ENCODE results near the gene TMEM26. TPM values are rescaled to one million over a fixed set of nuclear protein-coding genes. Genes with fewer than 3 reads are reported as not detected.

Gene TMEM26
- total RNA-seq (2021; fragmentation: NEBNext Ultra II Directional; extraction: Animal tissue kit (Norgen Biotek cat#: 25700)): 1.9 and 2.8 TPM in 2 replicates
- polyA plus RNA-seq (2011; rRNA removed): 0.77 and 1.6 TPM in 2 replicates
- 1.7 TPM for polyA plus RNA-seq (2011; cell fraction: cytosol; rRNA removed)
- polyA plus RNA-seq (2011; cell fraction: nucleus; rRNA removed): 1.1 TPM
- polyA plus RNA-seq (2012, experiment 1 of 2): 1.0 to 3.0 TPM (median 2.4 TPM) in 4 replicates
- polyA plus RNA-seq (2012, experiment 2 of 2): 0.56 TPM
- polyA plus RNA-seq (2013, experiment 1 of 2): 2.8 TPM
- polyA plus RNA-seq (2013, experiment 2 of 2): 4.0 TPM
- polyA minus RNA-seq (2011; rRNA and poly(A)+ RNA removed): 2.0 and 3.4 TPM in 2 replicates
- polyA minus RNA-seq (2011; cell fraction: cytosol; rRNA and poly(A)+ RNA removed): 1.4 TPM
- polyA minus RNA-seq (2011; cell fraction: nucleus; rRNA and poly(A)+ RNA removed): 4.1 TPM
- long read RNA-seq, experiment 1, full-length matches to known transcripts: 1 of 6 reads
- long read RNA-seq, experiment 1, partial matches to known transcripts: 0 of 6 reads
- long read RNA-seq, experiment 1, other reads (novel, unspliced or antisense): 5 of 6 reads
- long read RNA-seq, experiment 2, partial matches to known transcripts: 0 of 6 reads
- long read RNA-seq, experiment 2, other reads (novel, unspliced or antisense): 6 of 6 reads

DNA sequence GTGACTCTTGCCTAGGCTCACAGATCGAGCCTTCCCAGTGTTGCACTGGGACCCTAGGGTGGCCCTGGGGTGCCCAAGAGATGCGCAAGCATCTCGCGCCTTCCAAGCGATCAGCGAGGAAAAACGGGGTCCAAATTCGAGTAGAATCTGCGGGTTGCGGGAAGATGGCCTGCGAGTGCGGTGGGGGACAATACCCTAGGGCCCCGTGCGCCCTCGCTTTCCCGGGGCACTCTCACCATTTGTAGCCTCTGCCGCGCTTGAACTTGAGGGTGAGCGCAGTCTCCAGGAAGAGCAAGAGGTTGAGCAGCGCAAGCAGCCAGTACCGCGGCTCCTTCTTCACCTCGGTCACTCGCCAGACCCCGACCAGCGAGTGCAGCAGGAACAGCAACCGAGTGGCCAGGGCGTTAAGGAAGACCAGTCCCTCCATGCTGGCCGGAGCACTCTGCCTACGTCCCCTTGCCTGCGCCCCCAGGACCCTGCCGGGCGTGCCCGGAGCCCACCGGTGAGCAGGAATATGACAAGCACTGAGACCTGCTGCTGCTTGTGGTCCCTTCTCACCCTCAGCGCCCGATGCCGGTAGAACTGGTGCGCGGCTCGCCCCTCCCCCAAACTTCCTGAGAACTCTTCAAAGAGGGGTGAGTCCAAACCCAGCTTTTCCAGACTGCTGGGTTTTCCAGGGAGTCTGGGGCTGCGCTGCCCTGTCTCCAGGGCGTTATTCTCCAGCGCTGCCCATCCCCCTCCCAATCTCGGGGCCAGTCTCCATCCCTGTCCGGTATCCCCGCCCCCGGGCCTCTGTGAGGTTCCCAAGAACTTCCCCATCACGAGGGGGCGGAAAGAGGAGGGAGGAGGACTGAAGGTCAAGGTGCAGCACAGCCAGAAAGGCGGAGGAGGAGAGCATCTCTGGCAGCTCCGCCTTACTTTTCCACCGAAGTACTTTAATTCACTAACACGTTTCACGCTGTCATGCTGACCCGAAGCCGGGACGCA is at the start of gene TMEM26:
TMEM26 (minus strand) TSS at position 727 of the 987 bp plus-strand sequence; CDS start at position 427, 300 bp downstream.
- Histone ChIP-seq H2BK5ac (ENCODE audit: low read depth, low read length) (peak within 1 kb of the TSS; percentile 69; the same call in 1 of the 2 replicates), H3K56ac (replicated peaks; ENCODE audit: insufficient read length, low read depth, low read length) (no peak within 1 kb of the TSS), H3K14ac (ENCODE audit: insufficient read length) (no peak within 1 kb of the TSS), H3K18ac (ENCODE audit: extremely low read depth, low read length) (peak within 1 kb of the TSS; percentile 97), H3K27ac (ENCODE audit: low read depth, low read length) (no peak within 1 kb of the TSS), H3K4me3 (ENCODE audit: extremely low read depth in 1 of 4, insufficient read depth in 2 of 4, low read depth in 3 of 4, low read length in 4 of 4) (peak within 1 kb of the TSS; percentile 46 to 84 (median 62)), H3K4me2 (ENCODE audit: insufficient read depth in 1 of 2, low read depth in 2 of 2, low read length in 2 of 2) (peak within 1 kb of the TSS; percentile 99 to 100), H2BK15ac (ENCODE audit: low read length) (peak within 1 kb of the TSS; percentile 24; the same call in 1 of the 2 replicates), H3K36me3 (ENCODE audit: control insufficient read depth in 2 of 4, insufficient read depth in 4 of 4, low read length in 3 of 4) (no peaks in the 10 kb centered on the region), H3K79me1 (ENCODE audit: low read depth, low read length) (no peaks in the 10 kb centered on the region), H3K27me3 (replicated peaks in 1 of 4; ENCODE audit: control insufficient read depth in 3 of 4, extremely low read depth in 1 of 4, insufficient read depth in 3 of 4, low read length in 3 of 4) (peaks cover 0 to 22% (median 14%) of the 10 kb centered on the region in 4 experiments; a peak in 6 of 7 replicates), H2AK5ac (ENCODE audit: low read depth, low read length) (no peak within 1 kb of the TSS), H3K4ac (replicated peaks; ENCODE audit: insufficient read length, low read depth, low read length) (no peak within 1 kb of the TSS), H3K23ac (ENCODE audit: insufficient read length) (no peak within 1 kb of the TSS), H4K20me1 (replicated peaks in 1 of 2; ENCODE audit: control insufficient read depth in 1 of 2, insufficient read depth in 2 of 2, low read length in 2 of 2) (no peaks in the 10 kb centered on the region), H2BK120ac (replicated peaks; ENCODE audit: low read depth, low read length) (no peak within 1 kb of the TSS), H2BK12ac (ENCODE audit: low read depth, low read length) (peak within 1 kb of the TSS; percentile 78), H4K5ac (ENCODE audit: insufficient read length, low read depth, low read length) (peak within 1 kb of the TSS; percentile 28), H3K79me2 (ENCODE audit: control insufficient read depth in 1 of 2, insufficient read depth in 2 of 2, low read length in 2 of 2) (peaks cover 0 to 3% of the 10 kb centered on the region in 2 experiments; a peak in 1 of 4 replicates), H3K9me3 (ENCODE audit: insufficient read depth in 2 of 2, low read depth in 1 of 2, low read length in 1 of 2) (no peaks in the 10 kb centered on the region), H2AFZ (ENCODE audit: low read length) (peak within 1 kb of the TSS; percentile 100), H4K8ac (ENCODE audit: extremely low read depth, insufficient read depth, low read length) (no peak within 1 kb of the TSS), H3K4me1 (replicated peaks in 1 of 4; ENCODE audit: control insufficient read depth in 3 of 4, insufficient read depth in 4 of 4, low read length in 3 of 4) (peaks cover 1 to 8% (median 3%) of the 10 kb centered on the region in 4 experiments; a peak in 6 of 7 replicates), H3K23me2 (ENCODE audit: low read depth, low read length) (peaks cover 15% of the 10 kb centered on the region), H2BK20ac (ENCODE audit: low read length) (0 out of 2 replicates have a peak within 1 kb of the TSS, but pooled peaks have one; percentile 68), H3K9ac (replicated peaks in 1 of 4; ENCODE audit: extremely low read depth in 1 of 4, low read depth in 3 of 4, low read length in 3 of 4) (peak within 1 kb of the TSS in 2 of 4 experiments; percentile 9 to 35; a peak in 5 of 7 replicates), H4K91ac (replicated peaks; ENCODE audit: insufficient read length, low read length) (peak within 1 kb of the TSS; percentile 8)
- ChIA-PET POLR2A (ENCODE audit: partially characterized antibody) (no interaction called here), CTCF (ENCODE audit: partially characterized antibody) (no interaction called here)
- FAIRE-seq: no peak
- 3% methylated on average over 52 of the region's 58 CpGs; no CpG with 5 or more reads in 1 of the 2 experiments for WGBS, 2 experiments (ENCODE audit: extremely low coverage in 1 of 2, insufficient coverage in 1 of 2, insufficient read length in 1 of 2, insufficient replicate concordance in 2 of 2, low coverage in 1 of 2, low lambda C conversion rate in 2 of 2, missing lambda C conversion rate in 1 of 2)
- peak; percentile 25 to 84 for DNase-seq (ENCODE audit: low read depth in 1 of 2, low spot score in 2 of 2)
- TF ChIP-seq SUZ12 (IDR thresholded peaks at IDR 0.05; ENCODE audit: low read length) (peak; percentile 64; the same call in 1 of the 2 replicates), RBBP5 (IDR thresholded peaks at IDR 0.05; ENCODE audit: borderline replicate concordance, low read depth, low read length) (peak; percentile 95), PHF8 (conservative IDR thresholded peaks at IDR 0.05; ENCODE audit: low read depth, low read length) (peak; percentile 38; the same call in 1 of the 2 replicates), KDM1A (IDR thresholded peaks at IDR 0.05; ENCODE audit: borderline replicate concordance, low read length) (peak; percentile 29), MAFK (IDR thresholded peaks at IDR 0.05; ENCODE audit: low read depth, low read length) (no peak), GABPA (IDR thresholded peaks at IDR 0.05; ENCODE audit: borderline replicate concordance, insufficient read depth, low read length) (0 out of 2 replicates have a peak, but pooled peaks have one; percentile 59), KDM4A (IDR thresholded peaks at IDR 0.05; ENCODE audit: low read depth, low read length, severe bottlenecking) (peak; percentile 95)
